Naive B cell (primary cell): Measurements from ENCODE around the gene LRMDA. TPM values are rescaled to one million over a fixed set of nuclear protein-coding genes. Genes with fewer than 3 reads are reported as not detected.
A peak's percentile ranks its signal among the peaks of the same experiment; 100 is the strongest.

Experiments used
- ATAC-seq, 2 donors: fragments of 150-1000 bp; cut with Tn5 transposase; 2 replicates each; pipeline ENCODE4 v1.10.0; 2021; ENCODE audit warnings: low read depth in 2 of 2, mild to moderate bottlenecking in 2 of 2, moderate library complexity in 2 of 2
- DNase-seq: peaks from one replicate; pipeline ENCODE4 v3.0.0; 2022
- H3K27ac Mint-ChIP-seq, 6 donors: one replicate each; pipeline ENCODE4 v1.8.0; 2020 to 2022; ENCODE audit warnings: mild to moderate bottlenecking in 6 of 6, mixed read lengths in 6 of 6, moderate library complexity in 5 of 6, inconsistent platforms in 2 of 6
- H3K27me3 Mint-ChIP-seq, 3 donors: one replicate each; pipeline ENCODE4 v1.8.0; 2021 to 2022; ENCODE audit warnings: mixed read lengths in 3 of 3, mild to moderate bottlenecking in 1 of 3
- H3K36me3 Mint-ChIP-seq, 2 donors: one replicate each; pipeline ENCODE4 v1.8.0; 2020 to 2022; ENCODE audit warnings: mixed read lengths in 2 of 2, inconsistent platforms in 1 of 2, mild to moderate bottlenecking in 1 of 2
- H3K4me1 Mint-ChIP-seq, 3 donors: one replicate each; pipeline ENCODE4 v1.8.0; 2020 to 2022; ENCODE audit warnings: mixed read lengths in 3 of 3, inconsistent platforms in 1 of 3, mild to moderate bottlenecking in 1 of 3, moderate library complexity in 1 of 3
- H3K4me3 Mint-ChIP-seq, 8 donors: one replicate each; pipeline ENCODE4 v1.8.0; 2020 to 2022; ENCODE audit warnings: mild to moderate bottlenecking in 8 of 8, mixed read lengths in 8 of 8, moderate library complexity in 8 of 8, inconsistent platforms in 2 of 8
- H3K9me3 Mint-ChIP-seq, 7 donors: one replicate each; pipeline ENCODE4 v1.8.0; 2020 to 2022; ENCODE audit warnings: mixed read lengths in 7 of 7, mild to moderate bottlenecking in 5 of 7, inconsistent platforms in 2 of 7, moderate library complexity in 1 of 7
- polyA plus RNA-seq, 6 donors: library from polyadenylated mRNA; unstranded; fragments of 300-500 nt; fragmentation: Illumina TruSeq; gene quantifications; one replicate each; pipeline ENCODE4 v1.2.3, GENCODE V29; 2021; ENCODE audit warnings: low read depth in 6 of 6

Gene LRMDA
- polyA plus RNA-seq, 6 donors from 2014 or later, result 2.1 TPM; not detected in 5

DNA sequence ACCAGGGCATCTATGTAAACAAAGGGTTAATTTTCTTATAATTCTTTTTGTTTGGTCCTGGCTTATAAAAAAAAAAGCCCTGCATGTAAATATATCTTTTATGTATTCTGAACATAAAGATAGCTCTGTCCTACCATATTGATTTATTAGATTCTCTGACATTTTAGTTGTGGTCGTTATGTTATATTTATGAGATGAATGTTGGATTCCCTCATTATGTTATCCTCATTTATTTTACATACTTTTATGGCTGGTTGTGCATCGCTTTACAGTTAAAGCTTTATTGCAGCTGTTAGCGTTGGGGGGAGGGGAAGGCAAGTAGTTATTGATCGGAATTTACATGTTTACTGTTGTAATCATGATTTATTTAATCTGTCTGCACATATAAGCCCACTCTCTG, 431.5 kb downstream of the LRMDA start:
- Mint-ChIP-seq H3K4me1 (no peaks in the 10 kb centered on the region), H3K36me3 (no peaks in the 10 kb centered on the region), H3K4me3 (no peak overlapping the region), H3K27ac (no peak overlapping the region), H3K27me3 (no peaks in the 10 kb centered on the region), H3K9me3 (peaks cover 0 to 2% (median 0%) of the 10 kb centered on the region in 7 donors)
- DNase-seq (no peak), ATAC-seq (no peak)

DNA sequence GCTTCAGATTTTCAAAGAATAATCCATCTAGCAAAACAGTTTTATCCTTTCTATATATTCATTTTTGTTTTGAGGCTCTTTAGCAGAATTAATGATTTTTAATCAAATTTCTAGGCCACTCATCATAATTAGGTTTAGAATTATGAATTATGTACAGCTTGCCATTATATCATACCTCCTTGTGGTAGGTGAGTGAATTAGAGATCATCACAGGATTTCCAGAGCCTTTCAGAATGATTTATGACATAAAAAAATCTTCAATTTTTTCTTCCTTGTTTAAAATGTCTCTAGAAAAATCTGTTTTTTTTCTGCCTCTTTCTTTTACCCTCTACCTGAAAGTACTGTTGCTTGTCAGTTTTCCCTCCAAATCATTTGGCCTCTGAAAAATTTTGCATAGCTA, 433.3 kb downstream of the LRMDA start:
- peaks cover 0 to 2% (median 0%) of the 10 kb centered on the region in 7 donors for H3K9me3 Mint-ChIP-seq
- no peaks in the 10 kb centered on the region for H3K36me3 Mint-ChIP-seq
- no peaks in the 10 kb centered on the region for H3K27me3 Mint-ChIP-seq
- no peak overlapping the region for H3K27ac Mint-ChIP-seq
- DNase-seq (no peak), ATAC-seq (no peak)
- no peak overlapping the region for H3K4me3 Mint-ChIP-seq
- no peaks in the 10 kb centered on the region for H3K4me1 Mint-ChIP-seq

DNA sequence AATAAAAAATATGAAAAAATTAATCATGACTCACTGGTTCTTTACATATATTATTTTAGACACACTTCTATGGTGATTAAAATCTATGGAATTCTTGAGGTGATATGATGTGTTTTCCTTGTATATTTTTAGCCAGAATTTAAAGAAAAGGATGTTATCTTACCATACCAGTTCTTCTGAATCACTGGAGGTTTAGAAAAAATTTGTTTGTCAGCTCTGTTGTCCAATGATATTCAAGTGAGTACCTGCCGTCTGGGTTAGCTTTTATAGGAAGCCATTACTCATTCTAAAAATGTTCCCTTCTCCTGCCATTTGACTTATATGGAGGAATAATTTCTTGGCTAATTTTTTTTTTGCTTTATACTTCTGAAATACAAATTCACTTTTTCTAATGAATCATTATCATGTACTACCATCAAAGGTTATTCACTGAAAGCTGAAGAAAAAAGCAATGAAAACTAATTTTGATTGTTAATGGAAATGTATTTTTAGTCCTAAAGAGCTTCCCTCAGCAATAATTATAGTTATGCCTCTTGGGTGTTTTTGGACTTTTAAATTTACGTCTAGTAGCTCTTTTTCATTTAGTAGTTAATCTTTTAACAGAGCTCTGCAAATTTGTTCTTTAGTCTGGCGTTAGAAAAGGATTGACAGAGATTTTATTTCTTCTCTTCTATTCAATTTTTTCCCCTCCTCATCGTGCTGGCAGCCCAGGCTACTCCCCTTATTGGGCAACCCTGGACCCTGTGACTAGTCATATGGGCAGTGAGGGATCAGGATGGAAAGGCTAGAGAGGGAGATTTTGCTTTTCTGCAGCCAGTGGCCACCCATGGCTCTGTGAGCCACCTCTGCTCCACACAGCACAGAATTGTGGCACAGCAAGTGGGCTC, 434.2 kb downstream of the LRMDA start:
- no peak for DNase-seq
- Mint-ChIP-seq H3K4me1 (no peaks in the 10 kb centered on the region), H3K4me3 (no peak overlapping the region), H3K27ac (no peak overlapping the region), H3K27me3 (no peaks in the 10 kb centered on the region), H3K9me3 (peaks cover 0 to 2% (median 0%) of the 10 kb centered on the region in 7 donors), H3K36me3 (no peaks in the 10 kb centered on the region)
- ATAC-seq, result no peak

DNA sequence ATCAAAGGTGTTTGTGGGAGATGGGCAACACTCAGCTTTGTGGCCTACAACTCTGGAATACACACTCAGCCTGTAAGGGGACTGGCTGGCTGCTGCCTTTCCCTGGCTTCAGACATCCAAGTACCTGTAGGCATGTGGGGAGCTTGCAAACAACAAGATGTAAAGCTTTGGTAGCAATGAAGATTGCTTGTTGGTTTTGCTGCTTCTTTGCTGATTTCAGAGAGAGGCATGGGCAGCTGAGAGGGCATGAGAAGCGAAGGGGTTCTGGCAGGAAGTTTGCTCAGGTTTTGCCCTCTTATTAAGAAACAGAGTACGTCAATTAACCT, 434.8 kb downstream of the LRMDA start:
- no peak for DNase-seq
- Mint-ChIP-seq H3K36me3 (no peaks in the 10 kb centered on the region), H3K27ac (no peak overlapping the region), H3K4me1 (no peaks in the 10 kb centered on the region), H3K4me3 (no peak overlapping the region), H3K27me3 (no peaks in the 10 kb centered on the region), H3K9me3 (peaks cover 0 to 2% (median 0%) of the 10 kb centered on the region in 7 donors)
- ATAC-seq, result no peak

DNA sequence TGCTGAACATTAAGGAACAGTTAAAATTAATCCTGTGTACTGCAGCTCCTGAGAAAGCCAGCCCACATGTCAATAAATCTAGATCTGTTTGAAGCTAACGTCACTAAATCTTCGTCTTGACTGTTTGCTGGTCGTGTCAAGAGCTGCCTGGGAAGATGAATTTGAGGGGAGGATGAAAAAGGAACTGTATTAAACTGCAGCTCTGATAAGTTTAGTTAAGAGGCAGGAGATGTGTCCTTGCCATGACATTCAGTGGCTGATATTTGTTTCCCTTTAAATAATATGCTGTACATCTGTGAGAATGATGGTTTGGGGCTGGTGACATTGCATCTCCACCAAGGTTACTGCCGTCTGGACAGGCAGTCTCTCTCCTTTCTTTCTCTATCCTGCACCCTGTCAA, 435.3 kb downstream of the LRMDA start:
- Mint-ChIP-seq H3K27me3 (no peaks in the 10 kb centered on the region), H3K27ac (no peak overlapping the region), H3K9me3 (peaks cover 0 to 2% (median 0%) of the 10 kb centered on the region in 7 donors), H3K4me1 (no peaks in the 10 kb centered on the region), H3K4me3 (no peak overlapping the region), H3K36me3 (no peaks in the 10 kb centered on the region)
- DNase-seq (no peak), ATAC-seq (no peak)

DNA sequence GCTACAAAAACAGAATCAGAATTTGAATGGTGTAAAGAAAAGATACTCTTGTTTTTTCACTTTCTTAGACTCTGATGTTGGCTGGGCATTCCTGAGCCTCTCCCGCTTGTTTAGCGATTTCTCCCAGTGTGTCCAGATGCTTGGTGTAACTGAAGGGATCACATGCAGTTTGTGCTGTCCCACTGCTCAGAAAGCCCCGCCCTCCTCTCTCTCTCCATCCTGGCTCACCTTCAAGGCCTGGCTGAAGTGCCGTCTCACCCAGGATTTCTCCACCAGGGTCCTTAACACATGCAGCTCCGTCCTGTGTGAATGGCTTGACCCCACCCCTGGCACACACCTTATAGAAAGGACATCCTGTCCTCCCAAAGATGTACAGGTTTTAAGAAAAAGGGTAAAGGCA, 437.1 kb downstream of the LRMDA start:
- peak overlapping the region in 1 of 6 donors; percentile 65 for H3K27ac Mint-ChIP-seq
- H3K9me3 Mint-ChIP-seq, result peaks cover 0 to 2% (median 0%) of the 10 kb centered on the region in 7 donors
- H3K36me3 Mint-ChIP-seq, result no peaks in the 10 kb centered on the region
- H3K4me3 Mint-ChIP-seq, result no peak overlapping the region
- ATAC-seq (no peak), DNase-seq (no peak)
- H3K27me3 Mint-ChIP-seq, result no peaks in the 10 kb centered on the region
- no peaks in the 10 kb centered on the region for H3K4me1 Mint-ChIP-seq

DNA sequence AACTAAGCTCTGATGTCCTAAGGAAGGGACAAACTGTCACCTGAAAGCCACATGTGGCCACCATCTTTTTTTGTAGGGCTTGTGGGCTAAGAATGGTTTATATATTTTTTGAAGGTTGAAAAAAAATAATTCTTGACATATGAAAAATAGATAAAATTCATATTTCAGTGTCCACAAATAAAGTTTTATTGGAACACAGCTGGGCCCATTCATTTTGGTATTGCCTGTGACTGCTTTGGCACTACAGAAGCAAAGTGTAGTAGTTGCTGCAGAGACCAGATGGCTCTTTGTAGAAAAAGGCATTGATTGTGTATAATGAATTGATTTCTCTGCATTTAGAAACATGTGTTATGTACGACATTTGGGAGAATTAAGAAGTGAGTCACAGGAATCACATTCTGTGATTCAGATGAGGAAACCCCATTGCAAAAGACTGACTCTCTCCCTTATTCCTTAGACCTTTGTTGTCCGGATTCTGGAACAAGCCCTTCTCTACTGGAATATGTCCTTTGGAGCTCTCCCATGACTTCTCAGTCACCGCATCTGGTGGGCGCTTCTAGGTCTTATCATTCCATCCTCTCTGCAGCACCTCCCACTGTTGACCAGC, 438.7 kb downstream of the LRMDA start:
- no peaks in the 10 kb centered on the region for H3K27me3 Mint-ChIP-seq
- no peaks in the 10 kb centered on the region for H3K4me1 Mint-ChIP-seq
- H3K27ac Mint-ChIP-seq, result no peak overlapping the region
- H3K4me3 Mint-ChIP-seq, result no peak overlapping the region
- DNase-seq (no peak), ATAC-seq (no peak)
- peaks cover 0 to 2% (median 0%) of the 10 kb centered on the region in 7 donors for H3K9me3 Mint-ChIP-seq
- no peaks in the 10 kb centered on the region for H3K36me3 Mint-ChIP-seq

DNA sequence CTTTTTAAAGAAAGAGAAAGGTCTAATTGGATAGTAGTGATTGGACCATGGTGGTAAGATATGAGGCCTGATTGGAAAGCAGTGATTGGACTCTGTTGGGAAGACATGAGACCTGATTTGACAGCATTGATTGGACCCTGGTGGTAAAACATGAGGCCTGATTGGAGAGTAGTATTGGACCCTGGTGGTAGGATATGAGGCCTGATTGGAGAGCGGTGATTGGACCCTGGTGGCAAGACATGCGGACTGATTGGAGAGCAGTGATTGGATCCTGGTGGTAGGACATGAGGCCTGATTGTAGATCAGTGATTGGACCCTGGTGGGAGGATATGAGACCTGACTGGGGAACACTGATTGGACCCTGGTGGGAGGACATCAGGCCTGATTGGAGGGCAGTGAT, 444.3 kb downstream of the LRMDA start:
- peaks cover 0 to 13% (median 8%) of the 10 kb centered on the region in 3 donors for H3K27me3 Mint-ChIP-seq
- no peak for DNase-seq
- no peak overlapping the region for H3K4me3 Mint-ChIP-seq
- no peak for ATAC-seq
- H3K4me1 Mint-ChIP-seq, result no peaks in the 10 kb centered on the region
- H3K9me3 Mint-ChIP-seq, result peaks cover 0 to 5% (median 0%) of the 10 kb centered on the region in 7 donors
- H3K27ac Mint-ChIP-seq, result no peak overlapping the region
- H3K36me3 Mint-ChIP-seq, result no peaks in the 10 kb centered on the region

DNA sequence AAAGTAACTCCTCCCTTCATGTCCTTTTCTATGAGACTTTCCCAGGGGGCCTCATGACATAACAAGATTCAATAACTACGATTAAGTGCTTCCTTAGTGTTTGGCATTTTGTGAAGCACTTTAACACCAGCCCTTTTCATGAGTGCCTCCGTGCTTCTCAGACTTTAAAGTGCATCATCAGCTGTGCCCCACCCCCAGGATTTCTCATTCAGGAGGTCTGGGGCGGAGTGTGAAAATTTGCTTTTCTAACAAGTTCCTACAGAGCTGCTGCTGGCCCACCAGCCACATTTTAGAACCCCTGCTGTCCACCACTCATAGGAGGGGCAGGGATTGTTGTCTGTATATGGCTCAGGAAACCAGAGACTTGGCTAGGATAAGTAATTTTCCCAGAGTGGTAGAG, 445.3 kb downstream of the LRMDA start:
- DNase-seq (no peak), ATAC-seq (no peak)
- Mint-ChIP-seq H3K4me3 (no peak overlapping the region), H3K36me3 (no peaks in the 10 kb centered on the region), H3K4me1 (no peaks in the 10 kb centered on the region), H3K27me3 (peaks cover 0 to 13% (median 8%) of the 10 kb centered on the region in 3 donors), H3K27ac (no peak overlapping the region), H3K9me3 (peaks cover 0 to 5% (median 0%) of the 10 kb centered on the region in 7 donors)

DNA sequence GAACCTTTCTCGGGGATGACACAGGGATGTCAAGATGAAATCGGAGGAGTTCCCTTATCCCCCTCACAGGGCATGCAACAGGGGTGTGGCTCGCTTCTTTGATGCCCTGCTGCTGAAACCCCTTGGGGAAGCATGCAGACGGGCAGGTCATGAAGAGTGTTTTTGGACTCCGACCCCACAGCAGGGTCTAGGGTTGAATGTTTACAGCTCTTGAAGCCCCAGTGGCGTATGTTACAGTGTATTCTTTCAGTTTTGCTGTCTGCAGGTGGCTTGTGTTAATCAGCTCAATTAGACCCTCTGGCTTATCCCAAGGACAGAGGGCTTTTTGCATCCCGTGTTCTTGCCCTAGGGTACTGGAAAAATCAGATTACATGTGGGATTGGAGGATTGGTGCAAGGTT, 446.5 kb downstream of the LRMDA start:
- peaks cover 0 to 13% (median 8%) of the 10 kb centered on the region in 3 donors for H3K27me3 Mint-ChIP-seq
- H3K4me1 Mint-ChIP-seq, result no peaks in the 10 kb centered on the region
- H3K4me3 Mint-ChIP-seq, result no peak overlapping the region
- ATAC-seq (no peak), DNase-seq (no peak)
- H3K9me3 Mint-ChIP-seq, result peaks cover 0 to 6% (median 0%) of the 10 kb centered on the region in 7 donors
- H3K36me3 Mint-ChIP-seq, result no peaks in the 10 kb centered on the region
- no peak overlapping the region for H3K27ac Mint-ChIP-seq

DNA sequence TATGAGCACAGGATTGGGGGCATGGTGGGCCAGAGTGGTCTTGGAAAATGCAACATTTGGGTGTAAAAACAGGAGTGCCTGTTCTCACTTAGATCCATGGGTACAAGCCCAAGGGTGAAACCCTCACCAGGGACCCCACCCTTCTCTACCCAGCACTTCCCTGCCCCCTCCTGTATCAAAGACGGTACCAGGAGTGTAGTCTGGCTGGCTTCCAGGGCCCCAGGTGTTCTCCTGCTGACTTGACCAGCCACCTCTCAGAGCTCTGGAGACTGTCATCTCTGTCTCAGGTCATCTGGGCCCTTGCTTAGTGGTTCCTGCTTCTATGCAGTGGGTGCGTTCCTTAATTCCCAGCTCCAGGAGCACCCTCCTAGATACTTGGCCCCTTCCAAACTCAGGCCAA, 447.2 kb downstream of the LRMDA start:
- Mint-ChIP-seq H3K4me3 (no peak overlapping the region), H3K4me1 (no peaks in the 10 kb centered on the region), H3K9me3 (peaks cover 0 to 6% (median 0%) of the 10 kb centered on the region in 7 donors), H3K27me3 (peaks cover 0 to 13% (median 8%) of the 10 kb centered on the region in 3 donors), H3K36me3 (no peaks in the 10 kb centered on the region), H3K27ac (no peak overlapping the region)
- no peak for DNase-seq
- ATAC-seq, result no peak

DNA sequence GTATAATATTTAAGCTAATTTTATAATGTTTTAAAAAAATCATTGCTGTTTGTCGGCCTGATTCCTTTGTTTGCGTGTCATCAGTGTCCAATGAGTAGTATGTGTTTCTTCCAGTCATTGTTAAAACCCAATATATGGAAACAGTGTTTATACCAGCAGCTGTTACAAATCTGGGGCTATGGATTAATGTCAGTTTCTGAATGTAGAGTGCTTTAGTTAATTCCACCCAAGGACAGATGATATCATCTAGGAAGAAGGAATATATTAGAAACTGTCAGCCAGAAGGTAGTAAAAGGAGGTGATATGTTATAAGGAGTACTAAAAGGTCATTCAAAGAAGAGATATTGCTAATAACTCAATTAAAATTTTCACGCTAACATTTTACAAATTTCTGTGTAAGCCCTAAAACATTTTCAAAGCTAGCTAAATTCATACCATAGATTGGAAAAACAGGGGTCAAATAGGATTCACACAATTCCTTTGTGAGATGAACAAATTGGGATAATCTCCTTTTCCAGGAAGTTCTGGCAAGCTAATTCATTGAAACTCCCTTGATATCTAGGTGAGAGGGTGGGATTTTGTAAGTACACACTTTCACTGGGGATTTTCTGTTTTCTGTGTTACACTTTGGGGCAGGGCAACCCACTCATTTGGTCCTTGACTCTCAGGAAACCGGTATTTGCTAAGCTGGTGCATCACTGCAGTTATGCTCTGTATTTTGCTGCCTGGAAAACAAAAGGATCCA, 448.8 kb downstream of the LRMDA start:
- no peak for ATAC-seq
- no peak overlapping the region for H3K27ac Mint-ChIP-seq

DNA sequence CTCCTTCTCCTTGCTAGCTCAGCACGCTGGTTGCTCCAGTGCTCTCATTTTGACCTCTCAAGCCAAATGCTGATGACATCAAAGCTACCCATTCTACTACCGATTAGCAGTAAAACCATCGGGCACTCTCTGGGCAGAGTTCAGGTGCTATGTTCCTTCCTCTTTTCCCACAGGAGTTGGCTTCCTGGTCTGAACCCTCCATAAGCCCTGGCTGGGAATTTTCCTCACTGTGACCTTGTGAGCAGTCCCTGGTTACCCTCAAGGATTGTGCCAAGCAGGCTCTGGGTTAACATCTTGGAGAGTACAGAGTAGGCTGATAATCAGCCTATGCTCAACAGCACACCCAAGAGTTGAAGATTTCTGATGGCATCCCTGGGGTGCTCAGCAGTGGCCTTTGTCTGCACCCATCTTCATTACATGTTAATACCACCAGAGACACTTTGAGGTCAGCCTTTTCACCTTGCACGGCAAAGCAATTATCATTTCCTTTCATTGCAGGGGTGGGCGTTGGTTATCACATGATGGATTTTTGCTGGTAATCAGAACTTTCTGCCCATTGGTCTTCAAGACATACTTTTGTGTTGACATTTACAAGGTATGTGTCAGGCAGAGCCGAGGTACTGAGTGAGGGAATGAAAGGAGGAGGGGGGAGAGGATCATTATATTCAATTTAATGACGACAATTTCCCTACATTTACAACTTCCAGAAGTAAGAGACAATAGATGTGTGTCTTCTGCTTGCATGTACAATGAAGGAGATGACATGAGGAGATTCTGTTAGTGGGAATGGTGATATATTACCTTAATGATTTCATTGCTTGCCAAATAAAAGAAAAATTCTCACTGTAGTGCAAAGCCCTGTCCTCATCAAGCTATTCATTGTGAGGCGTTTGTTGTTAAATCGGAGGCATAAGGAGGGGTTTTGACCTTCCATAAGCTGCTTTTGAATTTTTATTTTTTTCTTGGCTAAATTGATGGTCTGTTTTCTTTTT, 452.0 kb downstream of the LRMDA start:
- H3K4me1 Mint-ChIP-seq, result no peaks in the 10 kb centered on the region

More for the DNA sequence above, 448.8 kb downstream of the LRMDA start:
- H3K36me3 Mint-ChIP-seq, result no peaks in the 10 kb centered on the region
- no peaks in the 10 kb centered on the region for H3K4me1 Mint-ChIP-seq
- peaks cover 0 to 13% (median 8%) of the 10 kb centered on the region in 3 donors for H3K27me3 Mint-ChIP-seq
- no peak for DNase-seq
- no peak overlapping the region for H3K4me3 Mint-ChIP-seq
- H3K9me3 Mint-ChIP-seq, result peaks cover 0 to 6% (median 0%) of the 10 kb centered on the region in 7 donors

More for the DNA sequence above, 452.0 kb downstream of the LRMDA start:
- H3K9me3 Mint-ChIP-seq, result peaks cover 0 to 2% (median 0%) of the 10 kb centered on the region in 7 donors
- no peak overlapping the region for H3K27ac Mint-ChIP-seq
- H3K36me3 Mint-ChIP-seq, result no peaks in the 10 kb centered on the region
- H3K27me3 Mint-ChIP-seq, result peaks cover 0 to 8% (median 4%) of the 10 kb centered on the region in 3 donors
- no peak overlapping the region for H3K4me3 Mint-ChIP-seq
- DNase-seq (no peak), ATAC-seq (no peak)
